Muscle layer of duodenum (tissue), 2 donors: ENCODE measurements around the gene SLC39A11.
"Not testable (repeated sequence)": the region's sequence is repeated elsewhere in the genome, so short reads cannot be mapped to it uniquely, and the experiment has no call there.

ENCODE experiments used
- H3K27ac ChIP-seq: one replicate; pipeline ENCODE4 v1.7.0; 2013; ENCODE audit warnings: mild to moderate bottlenecking, low read length
- H3K27me3 ChIP-seq: one replicate; pipeline ENCODE4 v1.7.0; 2013; ENCODE audit warnings: low read depth, mild to moderate bottlenecking, control low read depth, low read length
- H3K36me3 ChIP-seq, 2 donors: one replicate each; pipeline ENCODE4 v1.7.0; 2013; ENCODE audit warnings: low read length in 2 of 2, control low read depth in 1 of 2, mild to moderate bottlenecking in 1 of 2; ENCODE audit not compliant: insufficient read depth in 2 of 2, control insufficient read depth in 1 of 2
- H3K4me1 ChIP-seq, 2 donors: one replicate each; pipeline ENCODE4 v1.7.0; 2013; ENCODE audit warnings: low read length in 2 of 2, mild to moderate bottlenecking in 2 of 2, control low read depth in 1 of 2, moderate library complexity in 1 of 2; ENCODE audit not compliant: insufficient read depth in 2 of 2, control insufficient read depth in 1 of 2
- H3K4me3 ChIP-seq, 2 donors: one replicate each; pipeline ENCODE4 v1.7.0; 2013; ENCODE audit warnings: low read length in 2 of 2, low read depth in 1 of 2, mild to moderate bottlenecking in 1 of 2
- H3K9me3 ChIP-seq, 2 donors: one replicate each; pipeline ENCODE4 v1.7.0; 2013; ENCODE audit warnings: low read length in 2 of 2, control low read depth in 1 of 2, mild to moderate bottlenecking in 1 of 2; ENCODE audit not compliant: control insufficient read depth in 1 of 2
- donor health status: healthy.

SLC39A11 gene

DNA sequence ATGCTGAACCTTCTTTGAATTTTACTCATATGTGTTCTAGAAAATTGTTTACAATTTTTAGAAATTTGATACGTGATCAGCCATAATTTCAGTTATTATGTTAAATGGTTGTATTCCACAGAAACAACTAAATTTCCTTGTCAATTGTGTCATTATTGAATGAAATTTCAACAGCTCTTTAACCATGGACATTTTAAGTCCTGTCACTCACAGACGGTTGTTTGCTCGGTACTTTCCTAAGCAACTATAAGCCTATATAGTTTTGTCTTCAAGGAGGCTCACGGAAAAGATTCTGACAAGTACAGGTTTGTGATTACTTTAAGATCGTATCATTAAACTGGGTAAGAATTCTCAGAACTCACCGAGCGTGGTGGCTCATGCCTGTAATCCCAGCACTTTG is 31.8 kb downstream of the SLC39A11 start:
- no peaks in the 10 kb centered on the region for H3K27me3 ChIP-seq
- H3K4me1 ChIP-seq: no peaks in the 10 kb centered on the region
- H3K27ac ChIP-seq: no peak overlapping the region

DNA sequence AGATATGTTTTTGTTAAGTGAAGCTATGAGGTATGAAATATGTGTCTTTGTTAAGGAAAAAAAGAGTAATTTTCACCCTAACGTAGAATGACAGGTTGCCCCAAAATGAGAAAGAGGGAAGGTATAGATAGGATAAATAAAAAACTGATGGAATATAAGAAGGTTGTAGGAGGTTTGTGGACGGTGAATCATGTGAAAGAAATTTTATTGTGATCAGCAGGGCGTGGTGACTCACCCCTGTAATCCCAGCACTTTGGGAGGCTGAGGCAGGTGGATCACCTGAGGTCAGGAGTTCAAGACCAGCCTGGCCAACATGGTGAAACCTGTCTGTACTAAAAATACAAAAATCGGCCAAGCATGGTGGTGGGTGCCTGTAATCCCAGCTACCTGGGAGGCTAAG is 32.8 kb downstream of the SLC39A11 start:
- not testable (repeated sequence) for H3K4me1 ChIP-seq, H3K36me3 ChIP-seq, H3K4me3 ChIP-seq, H3K9me3 ChIP-seq, H3K27me3 ChIP-seq, H3K27ac ChIP-seq

More for the DNA sequence above, 31.8 kb downstream of the SLC39A11 start:
- Histone ChIP-seq H3K4me3 (no peak overlapping the region), H3K36me3 (no peaks in the 10 kb centered on the region), H3K9me3 (no peaks in the 10 kb centered on the region)

DNA sequence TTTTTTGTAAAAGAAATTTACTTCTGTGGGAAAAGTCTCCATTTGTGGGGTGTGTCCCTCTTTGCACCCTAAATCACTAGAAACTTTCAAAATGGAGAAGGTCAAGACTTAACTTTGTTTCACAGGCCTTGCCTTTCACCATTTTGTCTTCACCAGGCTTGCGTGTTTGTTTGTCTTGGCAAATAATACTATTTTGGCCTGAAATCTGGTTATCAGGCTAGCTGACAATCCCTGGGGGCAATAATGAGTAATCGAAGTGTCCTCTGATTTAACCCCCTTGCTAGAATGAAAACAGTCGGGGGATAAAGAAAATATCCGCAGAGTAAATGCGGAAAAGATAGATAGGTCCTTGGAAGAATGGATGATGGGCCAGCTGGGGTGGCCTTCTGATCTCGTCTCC is 34.5 kb downstream of the SLC39A11 start:
- Histone ChIP-seq H3K9me3 (no peaks in the 10 kb centered on the region), H3K27me3 (no peaks in the 10 kb centered on the region), H3K27ac (no peak overlapping the region)

DNA sequence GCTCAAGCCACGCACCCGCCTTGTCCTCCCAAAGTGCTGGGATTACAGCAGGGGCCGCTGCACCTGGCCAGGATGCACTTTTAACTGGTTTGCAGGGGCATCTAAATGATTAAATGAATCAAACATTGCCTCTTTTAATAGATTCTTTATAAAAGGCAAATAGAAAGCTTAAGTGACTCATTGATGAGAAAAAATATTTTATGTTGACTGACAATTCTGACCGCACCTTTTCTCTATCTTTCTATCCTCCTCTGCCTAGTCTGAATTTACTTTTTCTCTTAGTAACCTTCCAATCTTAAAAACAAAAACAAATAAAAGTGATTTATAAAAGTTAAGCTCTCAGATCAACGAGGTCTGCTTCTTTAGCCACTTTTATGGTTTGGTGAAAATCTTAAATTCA is 35.3 kb downstream of the SLC39A11 start:
- Histone ChIP-seq H3K9me3 (no peaks in the 10 kb centered on the region), H3K4me1 (no peaks in the 10 kb centered on the region), H3K36me3 (no peaks in the 10 kb centered on the region), H3K4me3 (no peak overlapping the region), H3K27ac (no peak overlapping the region), H3K27me3 (no peaks in the 10 kb centered on the region)

More for the DNA sequence above, 34.5 kb downstream of the SLC39A11 start:
- H3K4me1 ChIP-seq: no peaks in the 10 kb centered on the region
- H3K36me3 ChIP-seq: no peaks in the 10 kb centered on the region
- no peak overlapping the region for H3K4me3 ChIP-seq

DNA sequence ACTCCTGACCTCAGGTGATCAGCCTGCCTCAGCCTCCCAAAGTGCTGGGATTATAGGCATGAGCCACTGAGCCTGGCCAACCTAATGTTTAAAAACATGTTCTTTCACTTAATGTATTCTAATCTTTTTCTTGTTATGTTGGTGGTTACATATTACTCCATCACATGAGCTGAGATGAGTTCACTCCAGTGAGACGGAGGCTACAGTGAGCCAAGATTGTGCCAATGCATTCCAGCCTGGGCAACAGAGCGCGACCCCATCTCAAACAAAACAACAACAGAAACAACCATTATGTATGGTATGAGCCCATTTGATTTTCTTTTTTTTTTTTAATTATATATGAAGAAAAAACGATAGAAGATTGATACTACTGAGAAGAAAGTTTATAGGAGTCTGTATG is 39.6 kb downstream of the SLC39A11 start:
- Histone ChIP-seq H3K27me3 (no peaks in the 10 kb centered on the region), H3K36me3 (no peaks in the 10 kb centered on the region), H3K4me3 (no peak overlapping the region), H3K27ac (no peak overlapping the region), H3K9me3 (no peaks in the 10 kb centered on the region), H3K4me1 (no peaks in the 10 kb centered on the region)

DNA sequence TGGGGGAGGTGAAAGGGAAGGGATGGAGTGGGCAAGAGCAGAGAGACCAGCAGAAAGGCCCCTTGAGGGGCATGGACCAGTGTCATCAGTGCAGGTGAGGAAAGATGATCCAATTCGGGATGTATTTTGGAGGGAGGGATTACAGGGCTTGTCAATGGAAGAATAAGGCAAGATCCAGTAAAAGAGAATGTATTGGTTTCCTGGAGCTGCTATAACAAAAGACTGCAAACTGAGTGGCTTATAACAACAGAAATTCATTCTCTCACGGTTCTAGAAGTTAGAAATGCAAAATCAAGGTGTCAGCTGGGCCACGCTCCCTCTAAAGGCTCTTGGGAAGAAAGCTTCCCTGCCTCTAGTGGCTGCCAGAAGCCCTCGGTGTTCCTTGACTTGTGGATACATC is 41.7 kb downstream of the SLC39A11 start:
- Histone ChIP-seq H3K4me3 (no peak overlapping the region), H3K36me3 (no peaks in the 10 kb centered on the region), H3K27ac (no peak overlapping the region), H3K4me1 (no peaks in the 10 kb centered on the region), H3K9me3 (no peaks in the 10 kb centered on the region), H3K27me3 (no peaks in the 10 kb centered on the region)

DNA sequence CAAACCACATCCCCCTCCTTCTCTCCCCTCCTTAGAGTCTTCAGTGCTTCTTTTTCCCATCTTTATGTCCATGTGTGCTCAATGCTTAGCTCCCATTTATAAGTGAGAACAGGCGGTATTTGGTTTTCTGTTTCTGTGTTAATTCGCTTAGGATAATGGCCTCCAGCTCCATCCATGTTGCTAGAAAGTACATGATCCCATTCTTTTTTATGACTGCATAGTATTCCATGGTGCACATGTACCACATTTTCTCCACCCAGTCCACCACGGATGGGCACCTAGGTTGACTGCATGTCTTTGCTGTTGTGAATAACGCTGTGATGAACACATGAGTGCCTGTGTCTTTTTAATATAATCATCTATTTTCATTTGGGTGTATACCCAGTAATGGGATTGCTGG is 44.3 kb downstream of the SLC39A11 start:
- H3K36me3 ChIP-seq: no peaks in the 10 kb centered on the region
- H3K27ac ChIP-seq: no peak overlapping the region
- H3K4me3 ChIP-seq: no peak overlapping the region
- H3K9me3 ChIP-seq: no peaks in the 10 kb centered on the region
- H3K27me3 ChIP-seq: no peaks in the 10 kb centered on the region
- H3K4me1 ChIP-seq: peaks cover 5 to 12% of the 10 kb centered on the region in 2 donors

DNA sequence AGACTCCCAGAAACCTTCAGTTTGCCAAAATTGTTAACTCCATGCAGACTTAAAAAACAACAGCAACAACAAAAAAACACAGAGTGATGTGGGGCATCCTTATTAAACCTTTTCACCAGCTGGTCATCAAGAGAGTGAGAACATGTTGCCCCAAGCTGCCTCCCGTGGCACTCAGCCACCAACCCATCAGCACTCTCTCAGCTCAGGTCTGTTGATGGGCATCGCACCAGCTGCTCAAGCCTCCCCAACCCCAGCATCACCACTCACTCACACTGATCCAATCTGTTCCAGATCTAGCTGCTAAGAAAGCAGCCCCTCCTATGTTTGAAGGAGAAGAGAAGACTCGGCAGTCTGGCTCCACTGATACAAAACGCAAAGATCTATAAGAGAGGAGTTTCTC is 46.8 kb downstream of the SLC39A11 start:
- no peaks in the 10 kb centered on the region for H3K36me3 ChIP-seq
- no peaks in the 10 kb centered on the region for H3K27me3 ChIP-seq
- H3K27ac ChIP-seq: no peak overlapping the region
- H3K4me1 ChIP-seq: peaks cover 9 to 20% of the 10 kb centered on the region in 2 donors
- H3K9me3 ChIP-seq: no peaks in the 10 kb centered on the region
- no peak overlapping the region for H3K4me3 ChIP-seq

DNA sequence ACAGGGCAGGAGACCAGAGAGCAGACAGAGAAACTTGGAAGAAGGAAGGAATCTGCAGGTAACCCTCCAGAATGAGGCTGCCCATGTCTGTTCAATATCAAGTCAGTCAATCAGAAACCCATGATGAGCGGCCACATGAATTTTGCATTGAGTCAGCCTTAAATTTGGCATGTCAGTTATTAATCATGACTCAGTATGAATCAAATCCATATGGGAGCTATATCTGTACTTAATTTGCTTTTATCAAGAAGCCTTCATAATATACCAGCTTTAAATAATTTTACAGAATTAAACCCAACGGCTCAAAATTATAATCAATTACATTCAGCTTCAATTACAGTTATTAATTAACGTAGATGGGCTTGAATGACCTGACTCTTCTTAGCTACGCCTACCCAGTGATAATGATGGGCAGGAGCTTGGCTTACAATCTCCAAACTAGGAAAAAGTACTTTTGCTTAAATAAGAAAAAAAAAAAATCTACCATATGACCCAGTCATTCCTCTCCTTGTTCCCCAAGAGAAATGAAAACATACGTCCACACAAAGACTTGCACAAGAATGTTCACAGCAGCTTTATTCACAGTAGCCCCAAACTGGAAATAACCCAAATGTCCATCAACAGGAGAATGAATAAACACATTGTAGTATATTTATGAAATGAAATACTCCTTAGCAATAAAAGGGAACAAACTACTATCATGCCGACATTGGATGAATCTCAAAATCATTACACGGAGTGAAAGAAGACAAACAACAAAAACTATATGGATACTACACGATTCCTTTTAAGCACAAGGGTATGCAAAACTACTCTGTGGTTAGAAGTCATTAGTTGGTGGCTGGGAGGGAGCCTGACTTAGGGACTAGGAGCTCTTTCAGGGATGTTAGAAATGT is 48.6 kb downstream of the SLC39A11 start:
- H3K27ac ChIP-seq: no peak overlapping the region
- H3K36me3 ChIP-seq: no peaks in the 10 kb centered on the region
- no peak overlapping the region for H3K4me3 ChIP-seq
- no peaks in the 10 kb centered on the region for H3K27me3 ChIP-seq
- no peaks in the 10 kb centered on the region for H3K9me3 ChIP-seq
- peaks cover 9 to 20% of the 10 kb centered on the region in 2 donors for H3K4me1 ChIP-seq

DNA sequence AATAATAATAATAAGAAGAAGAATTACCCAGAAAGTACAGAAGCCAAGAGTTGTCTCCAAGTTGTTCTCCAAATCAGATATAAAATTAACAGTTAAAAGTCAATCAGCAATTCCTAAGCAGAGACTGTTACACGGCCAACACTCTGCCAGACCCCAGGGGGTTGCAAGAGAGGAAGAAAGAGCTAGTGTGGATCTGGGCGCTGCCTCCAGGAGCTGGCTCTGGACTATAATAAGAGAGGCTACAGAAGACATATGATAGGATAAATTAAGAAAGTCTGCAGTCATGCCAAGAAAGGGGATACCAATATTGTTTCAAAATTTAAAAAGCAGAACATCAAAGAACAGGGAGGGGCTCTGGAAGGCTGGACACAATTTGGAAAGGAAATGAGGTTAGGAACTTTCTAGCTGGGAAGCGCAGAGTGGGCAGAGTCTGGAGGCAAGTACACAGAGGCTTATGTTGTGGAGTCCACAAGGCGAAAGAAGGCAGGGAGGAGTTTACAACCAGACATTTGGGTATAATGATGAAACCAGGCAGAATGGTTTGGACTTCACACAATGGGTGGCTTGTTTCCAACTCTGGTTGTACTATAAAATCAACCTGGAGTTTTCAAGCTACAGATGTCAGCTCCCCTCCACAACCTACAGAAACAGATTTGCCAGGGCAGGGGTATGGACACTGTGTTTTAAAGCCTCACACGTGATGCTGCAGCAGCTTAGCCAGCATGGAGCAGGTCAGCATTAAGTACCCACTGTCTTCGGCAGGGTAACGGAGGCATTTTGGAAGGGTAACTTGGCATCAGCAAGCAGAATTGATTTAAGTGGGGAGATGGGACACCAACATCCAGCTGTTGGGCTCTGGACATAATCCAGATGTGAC is 49.4 kb downstream of the SLC39A11 start:
- H3K27me3 ChIP-seq: no peaks in the 10 kb centered on the region
- no peak overlapping the region for H3K27ac ChIP-seq
- no peak overlapping the region for H3K4me3 ChIP-seq
- H3K36me3 ChIP-seq: no peaks in the 10 kb centered on the region
- no peaks in the 10 kb centered on the region for H3K9me3 ChIP-seq
- H3K4me1 ChIP-seq: peaks cover 9 to 20% of the 10 kb centered on the region in 2 donors

DNA sequence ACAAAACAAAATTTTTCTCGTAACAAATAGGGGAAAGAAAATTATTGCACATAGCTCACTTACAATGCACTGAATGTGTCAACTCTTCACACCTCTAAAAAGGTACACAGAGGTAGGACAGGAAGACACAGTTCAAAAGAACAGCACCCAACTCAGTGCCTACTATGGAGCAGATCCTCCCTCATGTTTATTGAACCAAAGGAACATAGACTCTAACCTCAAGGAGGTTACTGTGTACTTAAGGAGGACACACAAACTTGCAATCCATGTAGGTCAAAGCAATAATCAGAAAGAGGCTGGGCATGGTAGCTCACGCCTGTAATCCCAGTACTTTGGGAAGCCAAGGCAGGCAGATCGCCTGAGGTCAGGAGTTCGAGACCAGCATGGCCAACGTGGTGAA is 50.3 kb downstream of the SLC39A11 start:
- Histone ChIP-seq H3K27me3 (no peaks in the 10 kb centered on the region), H3K9me3 (no peaks in the 10 kb centered on the region), H3K4me1 (peaks cover 9 to 20% of the 10 kb centered on the region in 2 donors), H3K36me3 (no peaks in the 10 kb centered on the region), H3K4me3 (no peak overlapping the region), H3K27ac (no peak overlapping the region)
